Hepatocyte (in vitro differentiated cells): ENCODE measurements around the gene SPDYE4. TPM values are rescaled to one million over a fixed set of nuclear protein-coding genes. Genes with fewer than 3 reads are reported as not detected.

ENCODE experiments used
- DNase-seq: peaks from one replicate; pipeline ENCODE4 v3.0.0-alpha.2; 2016; ENCODE audit warnings: low spot score
- H2AFZ ChIP-seq: fragments of 200-600 bp; sonication (generic); 2 replicates; pipeline ENCODE4 v1.6.0; 2016; ENCODE audit warnings: antibody characterized with exemption, mild to moderate bottlenecking
- H3K27ac ChIP-seq: fragments of 200-600 bp; sonication (generic); 2 replicates; pipeline ENCODE4 v1.5.1; 2016; ENCODE audit warnings: mild to moderate bottlenecking
- H3K27me3 ChIP-seq: fragments of 200-600 bp; sonication (generic); 2 replicates; pipeline ENCODE4 v1.6.1; 2016
- H3K36me3 ChIP-seq: fragments of 200-600 bp; sonication (generic); replicated peaks from 2 replicates; pipeline ENCODE4 v1.5.1; 2016; ENCODE audit warnings: low read depth; ENCODE audit not compliant: insufficient read depth
- H3K4me1 ChIP-seq: fragments of 200-600 bp; sonication (generic); 2 replicates; pipeline ENCODE4 v1.5.1; 2016; ENCODE audit warnings: mild to moderate bottlenecking, moderate library complexity; ENCODE audit not compliant: insufficient read depth
- H3K4me2 ChIP-seq: fragments of 200-600 bp; sonication (generic); 2 replicates; pipeline ENCODE4 v1.6.0; 2016
- H3K4me3 ChIP-seq: fragments of 200-600 bp; sonication (generic); 2 replicates; pipeline ENCODE4 v1.5.1; 2016; ENCODE audit warnings: mild to moderate bottlenecking
- H3K79me2 ChIP-seq: fragments of 200-600 bp; sonication (generic); 2 replicates; pipeline ENCODE4 v1.6.0; 2017; ENCODE audit warnings: mild to moderate bottlenecking
- H3K9me2 ChIP-seq: fragments of 200-600 bp; sonication (generic); replicated peaks from 2 replicates; pipeline ENCODE4 v1.6.0; 2017; ENCODE audit warnings: mild to moderate bottlenecking; ENCODE audit not compliant: insufficient read depth
- H3K9me3 ChIP-seq: fragments of 200-600 bp; sonication (generic); 2 replicates; pipeline ENCODE4 v1.5.1; 2016; ENCODE audit warnings: low read depth, mild to moderate bottlenecking
- H4K20me1 ChIP-seq: fragments of 200-600 bp; sonication (generic); 2 replicates; pipeline ENCODE4 v1.6.0; 2016; ENCODE audit warnings: mild to moderate bottlenecking; ENCODE audit not compliant: insufficient read depth, poor library complexity, severe bottlenecking
- CTCF ChIP-seq: fragments of 200-600 bp; sonication (generic); IDR thresholded peaks from 2 replicates; pipeline ENCODE4 v1.5.1; 2016; ENCODE audit warnings: antibody characterized with exemption, mild to moderate bottlenecking; ENCODE audit not compliant: poor library complexity
- EZH2 ChIP-seq: fragments of 200-600 bp; sonication (generic); IDR thresholded peaks from 2 replicates; pipeline ENCODE4 v1.6.1; 2016; ENCODE audit warnings: antibody characterized with exemption, mild to moderate bottlenecking, borderline replicate concordance
- EZH2phosphoT487 ChIP-seq: fragments of 200-600 bp; sonication (generic); IDR thresholded peaks from one replicate; pipeline ENCODE4 v1.6.1; 2018; ENCODE audit warnings: antibody characterized with exemption, mild to moderate bottlenecking, low read depth, moderate library complexity; ENCODE audit not compliant: unreplicated experiment, severe bottlenecking
- WGBS: methylation state at CpG from one replicate; pipeline ENCODE4 v1.1.6; 2016; ENCODE audit warnings: low lambda C conversion rate; ENCODE audit errors: missing lambda C conversion rate; 5-methylcytosine and 5-hydroxymethylcytosine counted together
- polyA plus RNA-seq: library from polyadenylated mRNA; unstranded; fragments of >200 nt; fragmentation: Nextera tagmentation; extraction: Ambion mirVana; gene quantifications from 2 replicates; pipeline ENCODE4 v1.2.1, GENCODE V29; 2016
- total RNA-seq: library from RNA; depleted of rRNA; stranded (reverse); fragments of >200 nt; gene quantifications from 2 replicates; pipeline ENCODE4 v1.2.3, GENCODE V29; 2014

Gene SPDYE4
- total and polyA plus RNA-seq, 2 experiments from 2014 or later: not detected

DNA sequence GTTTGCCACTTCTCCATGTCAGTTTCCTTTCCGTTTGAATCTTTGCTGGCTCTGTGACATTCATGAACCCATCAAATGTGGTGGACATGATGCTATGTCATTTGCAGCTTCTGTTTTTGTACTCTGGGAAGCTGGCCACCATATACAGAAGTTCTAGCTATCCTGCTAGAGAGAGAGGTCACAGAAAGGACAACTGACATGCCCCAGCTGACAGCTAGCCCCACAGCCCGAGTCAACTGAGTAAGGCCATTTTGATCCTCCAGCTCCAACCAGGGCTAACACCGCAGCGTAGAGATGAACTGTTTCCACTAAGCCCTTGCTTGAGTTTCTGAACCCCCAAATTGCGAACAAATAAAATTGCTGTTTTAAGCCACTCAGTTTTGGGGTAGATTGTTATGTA lies 47.5 kb downstream of the SPDYE4 start:
- H3K4me2 ChIP-seq: no peak overlapping the region
- no peak overlapping the region for H3K27ac ChIP-seq
- WGBS: 80% methylated on average over 5 of the region's 5 CpGs
- no peak overlapping the region for H3K4me3 ChIP-seq
- no peaks in the 10 kb centered on the region for H3K27me3 ChIP-seq
- peaks cover 18% of the 10 kb centered on the region for H3K4me1 ChIP-seq
- H3K9me3 ChIP-seq: no peaks in the 10 kb centered on the region
- TF ChIP-seq EZH2 (no peak), EZH2phosphoT487 (no peak), CTCF (no peak)
- H3K36me3 ChIP-seq: no peaks in the 10 kb centered on the region
- no peaks in the 10 kb centered on the region for H3K9me2 ChIP-seq
- DNase-seq: no peak
- no peaks in the 10 kb centered on the region for H3K79me2 ChIP-seq
- no peaks in the 10 kb centered on the region for H4K20me1 ChIP-seq
- no peak overlapping the region for H2AFZ ChIP-seq

DNA sequence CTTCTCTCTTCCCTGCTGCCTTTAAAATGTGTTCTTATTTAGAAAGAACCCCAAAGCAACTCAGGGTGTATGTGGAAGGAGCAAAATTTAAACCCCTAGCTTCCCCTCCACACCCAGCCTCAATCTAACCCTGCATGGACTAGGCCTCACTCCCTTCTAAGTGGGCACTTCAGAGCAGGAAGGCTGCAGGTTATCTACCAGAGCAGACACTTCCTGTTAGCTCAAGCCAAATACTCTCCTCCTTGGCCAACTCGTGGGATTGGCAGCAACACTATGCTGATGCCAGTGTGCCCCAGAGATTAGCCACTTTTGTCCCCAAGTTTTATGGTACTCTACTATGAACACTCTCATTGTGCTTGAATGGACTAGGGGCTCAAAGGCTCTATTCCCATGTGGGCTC lies 49.3 kb downstream of the SPDYE4 start:
- DNase-seq: no peak
- Histone ChIP-seq H3K27me3 (no peaks in the 10 kb centered on the region), H3K27ac (no peak overlapping the region), H4K20me1 (no peaks in the 10 kb centered on the region), H3K9me2 (no peaks in the 10 kb centered on the region), H2AFZ (no peak overlapping the region), H3K4me1 (peaks cover 18% of the 10 kb centered on the region), H3K9me3 (no peaks in the 10 kb centered on the region), H3K4me2 (no peak overlapping the region), H3K79me2 (no peaks in the 10 kb centered on the region), H3K4me3 (no peak overlapping the region), H3K36me3 (no peaks in the 10 kb centered on the region)
- WGBS: 88% methylated on average over 1 of the region's 1 CpG
- TF ChIP-seq EZH2: no peak
- no peak for TF ChIP-seq CTCF
- no peak for TF ChIP-seq EZH2phosphoT487

DNA sequence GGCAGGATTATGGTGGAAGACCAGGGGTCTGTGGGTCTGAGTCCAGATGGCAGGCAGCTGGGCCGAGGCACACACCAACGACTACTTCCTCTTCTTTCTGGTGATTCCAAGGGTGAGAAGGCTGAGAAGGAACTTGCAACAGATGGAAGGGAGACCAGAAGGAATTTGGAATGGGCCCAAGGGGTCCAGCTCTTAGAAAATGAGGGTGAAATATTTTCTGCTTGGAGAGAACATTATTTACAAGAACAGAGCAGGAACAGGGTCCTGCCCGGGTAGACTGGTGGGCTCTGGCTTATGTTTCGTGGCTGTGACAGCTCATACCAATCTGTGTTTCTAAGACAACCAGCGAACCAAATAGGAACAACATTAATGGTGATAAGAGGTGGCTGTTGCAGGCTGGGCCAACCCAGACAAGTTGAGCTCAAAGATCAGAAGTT lies 50.3 kb downstream of the SPDYE4 start:
- DNase-seq: peak; percentile 68
- H3K36me3 ChIP-seq: no peaks in the 10 kb centered on the region
- TF ChIP-seq EZH2 (no peak), EZH2phosphoT487 (no peak), CTCF (no peak)
- peaks cover 18% of the 10 kb centered on the region for H3K4me1 ChIP-seq
- peak overlapping the region; percentile 84 for H3K27ac ChIP-seq
- H3K27me3 ChIP-seq: no peaks in the 10 kb centered on the region
- H4K20me1 ChIP-seq: no peaks in the 10 kb centered on the region
- no peak overlapping the region for H2AFZ ChIP-seq
- no peak overlapping the region for H3K4me3 ChIP-seq
- no peaks in the 10 kb centered on the region for H3K79me2 ChIP-seq
- peak overlapping the region; percentile 45 for H3K4me2 ChIP-seq
- 49% methylated on average over 5 of the region's 5 CpGs for WGBS
- H3K9me3 ChIP-seq: no peaks in the 10 kb centered on the region
- H3K9me2 ChIP-seq: no peaks in the 10 kb centered on the region
